Pericardium fibroblast (primary cell): ENCODE data around the gene KRTAP9-8. TPM values are rescaled to one million over a fixed set of nuclear protein-coding genes. Genes with fewer than 3 reads are reported as not detected.

ENCODE experiments used
- total RNA-seq: library from RNA; depleted of rRNA; stranded (reverse); fragments of >200 nt; gene quantifications from 2 replicates; pipeline ENCODE4 v1.2.3, GENCODE V29; 2015

The KRTAP9-8 gene
- not detected in 2 replicates for total RNA-seq

GRCh38 chr17:41237949-41238437, at the start of gene KRTAP9-8:
Gene KRTAP9-8 (plus strand): TSS chr17:41237999. CDS start chr17:41238052, 53 bp downstream.

DNA sequence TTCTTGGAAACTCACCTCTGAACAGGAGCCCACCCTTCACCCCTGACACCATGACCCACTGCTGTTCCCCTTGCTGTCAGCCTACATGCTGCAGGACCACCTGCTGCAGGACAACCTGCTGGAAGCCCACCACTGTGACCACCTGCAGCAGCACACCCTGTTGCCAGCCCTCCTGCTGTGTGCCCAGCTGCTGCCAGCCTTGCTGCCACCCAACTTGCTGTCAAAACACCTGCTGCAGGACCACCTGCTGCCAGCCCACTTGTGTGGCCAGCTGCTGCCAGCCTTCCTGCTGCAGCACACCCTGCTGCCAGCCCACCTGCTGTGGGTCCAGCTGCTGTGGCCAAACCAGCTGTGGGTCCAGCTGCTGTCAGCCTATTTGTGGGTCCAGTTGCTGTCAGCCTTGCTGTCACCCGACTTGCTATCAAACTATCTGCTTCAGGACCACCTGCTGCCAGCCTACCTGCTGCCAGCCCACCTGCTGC, 47.9 kb upstream of the KRTAP9-8 start, which contains the start of gene KRTAP9-1:
TSS of gene KRTAP9-1 (plus strand) at position 51 of the 482 bp plus-strand sequence. CDS start at position 51, 0 bp downstream.

DNA sequence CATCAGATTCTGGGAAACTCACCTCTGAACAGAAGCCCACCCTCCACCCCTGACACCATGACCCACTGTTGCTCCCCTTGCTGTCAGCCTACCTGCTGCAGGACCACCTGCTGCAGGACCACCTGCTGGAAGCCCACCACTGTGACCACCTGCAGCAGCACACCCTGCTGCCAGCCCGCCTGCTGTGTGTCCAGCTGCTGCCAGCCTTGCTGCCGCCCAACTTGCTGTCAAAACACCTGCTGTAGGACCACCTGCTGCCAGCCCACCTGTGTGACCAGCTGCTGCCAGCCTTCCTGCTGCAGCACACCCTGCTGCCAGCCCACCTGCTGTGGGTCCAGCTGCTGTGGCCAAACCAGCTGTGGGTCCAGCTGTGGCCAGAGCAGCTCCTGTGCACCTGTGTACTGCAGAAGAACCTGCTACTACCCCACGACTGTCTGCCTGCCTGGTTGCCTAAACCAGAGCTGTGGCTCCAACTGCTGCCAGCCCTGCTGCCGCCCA, 11.2 kb upstream of the KRTAP9-8 start, which contains the start of gene KRTAP9-2:
TSS of gene KRTAP9-2 (plus strand) at position 51 of the 498 bp plus-strand sequence. CDS start at position 58, 7 bp downstream.

GRCh38 chr17:41232399-41233105, 5.2 kb upstream of the KRTAP9-8 start, which contains the start of gene KRTAP9-3:
Gene KRTAP9-3 (plus strand): TSS chr17:41232449. CDS start chr17:41232502, 53 bp downstream.

DNA sequence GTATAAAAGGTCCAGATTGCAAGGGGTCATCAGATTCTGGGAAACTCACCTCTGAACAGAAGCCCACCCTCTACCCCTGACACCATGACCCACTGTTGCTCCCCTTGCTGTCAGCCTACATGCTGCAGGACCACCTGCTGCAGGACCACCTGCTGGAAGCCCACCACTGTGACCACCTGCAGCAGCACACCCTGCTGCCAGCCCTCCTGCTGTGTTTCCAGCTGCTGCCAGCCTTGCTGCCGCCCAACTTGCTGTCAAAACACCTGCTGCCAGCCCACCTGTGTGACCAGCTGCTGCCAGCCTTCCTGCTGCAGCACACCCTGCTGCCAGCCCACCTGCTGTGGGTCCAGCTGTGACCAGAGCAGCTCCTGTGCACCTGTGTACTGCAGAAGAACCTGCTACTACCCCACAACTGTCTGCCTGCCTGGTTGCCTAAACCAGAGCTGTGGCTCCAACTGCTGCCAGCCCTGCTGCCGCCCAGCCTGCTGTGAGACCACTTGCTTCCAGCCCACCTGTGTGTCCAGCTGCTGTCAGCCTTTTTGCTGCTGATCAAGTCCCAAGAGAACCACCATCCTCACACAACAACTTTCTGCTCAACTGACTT, 11.9 kb downstream of the KRTAP9-8 start, which contains the start of gene KRTAP9-4:
TSS of gene KRTAP9-4 (plus strand) at position 51 of the 604 bp plus-strand sequence. CDS start at position 85, 34 bp downstream.

GRCh38 chr17:41255381-41256290, 17.8 kb downstream of the KRTAP9-8 start, which contains the start of gene KRTAP9-9:
Gene KRTAP9-9 (plus strand): TSS chr17:41255384.

DNA sequence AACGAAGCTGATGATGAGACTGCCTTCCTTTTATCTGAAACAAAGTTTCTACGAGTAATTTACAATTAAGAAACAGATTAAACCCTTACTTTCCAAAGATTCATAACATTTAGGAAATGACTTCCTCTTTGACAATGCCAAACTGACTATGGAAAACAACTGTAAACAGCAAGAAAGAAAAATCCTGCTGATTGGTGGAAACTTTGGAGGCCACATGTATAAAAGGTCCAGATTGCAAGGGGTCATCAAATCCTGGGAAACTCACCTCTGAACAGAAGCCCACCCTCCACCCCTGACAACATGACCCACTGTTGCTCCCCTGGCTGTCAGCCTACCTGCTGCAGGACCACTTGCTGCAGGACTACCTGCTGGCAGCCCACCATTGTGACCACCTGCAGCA, 27.3 kb downstream of the KRTAP9-8 start, which contains the start of gene KRTAP9-6:
TSS of gene KRTAP9-6 (plus strand) at position 301 of the 400 bp plus-strand sequence. CDS start at position 301, 0 bp downstream.

DNA sequence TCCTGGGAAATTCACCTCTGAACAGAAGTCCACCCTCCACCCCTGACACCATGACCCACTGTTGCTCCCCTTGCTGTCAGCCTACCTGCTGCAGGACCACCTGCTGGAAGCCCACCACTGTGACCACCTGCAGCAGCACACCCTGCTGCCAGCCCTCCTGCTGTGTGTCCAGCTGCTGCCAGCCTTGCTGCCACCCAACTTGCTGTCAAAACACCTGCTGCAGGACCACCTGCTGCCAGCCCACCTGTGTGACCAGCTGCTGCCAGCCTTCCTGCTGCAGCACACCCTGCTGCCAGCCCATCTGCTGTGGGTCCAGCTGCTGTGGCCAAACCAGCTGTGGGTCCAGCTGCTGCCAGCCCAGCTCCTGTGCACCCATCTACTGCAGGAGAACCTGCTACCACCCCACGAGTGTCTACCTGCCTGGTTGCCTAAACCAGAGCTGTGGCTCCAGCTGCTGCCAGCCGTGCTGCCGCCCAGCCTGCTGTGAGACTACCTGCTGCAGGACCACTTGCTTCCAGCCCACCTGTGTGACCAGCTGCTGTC, 37.9 kb downstream of the KRTAP9-8 start, which contains the start of gene KRTAP9-7:
TSS of gene KRTAP9-7 (plus strand) at position 51 of the 543 bp plus-strand sequence. CDS start at position 51, 0 bp downstream.

Other genes starting within 250 kb of the KRTAP9-8 start
- gene KRTAP3-3, start 243.8 kb upstream of the KRTAP9-8 start, total RNA-seq: not detected in 2 replicates
- gene KRTAP3-2, start 238.1 kb upstream of the KRTAP9-8 start, total RNA-seq: not detected in 2 replicates
- gene KRTAP3-1, start 228.9 kb upstream of the KRTAP9-8 start, total RNA-seq: not detected in 2 replicates
- not detected in 2 replicates for gene KRTAP1-5, start 210.8 kb upstream of the KRTAP9-8 start, total RNA-seq
- not detected in 2 replicates for gene KRTAP1-4, start 207.8 kb upstream of the KRTAP9-8 start, total RNA-seq
- gene KRTAP1-3, start 203.1 kb upstream of the KRTAP9-8 start, total RNA-seq: not detected in 2 replicates
- gene KRTAP1-1, start 196.5 kb upstream of the KRTAP9-8 start, total RNA-seq: not detected in 2 replicates
- gene KRTAP2-1, start 190.7 kb upstream of the KRTAP9-8 start, total RNA-seq: not detected in 2 replicates
- gene KRTAP2-2, start 182.8 kb upstream of the KRTAP9-8 start, total RNA-seq: not detected in 2 replicates
- gene KRTAP2-3, start 177.9 kb upstream of the KRTAP9-8 start, total RNA-seq: not detected in 2 replicates
- gene KRTAP2-4, start 172.1 kb upstream of the KRTAP9-8 start, total RNA-seq: not detected in 2 replicates
- not detected in 2 replicates for gene KRTAP4-7, start 153.8 kb upstream of the KRTAP9-8 start, total RNA-seq
- gene KRTAP4-8, start 139.9 kb upstream of the KRTAP9-8 start, total RNA-seq: not detected in 2 replicates
- not detected in 2 replicates for gene KRTAP4-16, start 135.8 kb upstream of the KRTAP9-8 start, total RNA-seq
- gene KRTAP4-9, start 132.6 kb upstream of the KRTAP9-8 start, total RNA-seq: not detected in 2 replicates
- gene KRTAP4-11, start 119.6 kb upstream of the KRTAP9-8 start, total RNA-seq: not detected in 2 replicates
- not detected in 2 replicates for gene KRTAP4-12, start 113.8 kb upstream of the KRTAP9-8 start, total RNA-seq
- not detected in 2 replicates for gene KRTAP4-6, start 97.5 kb upstream of the KRTAP9-8 start, total RNA-seq
- gene KRTAP4-5, start 88.2 kb upstream of the KRTAP9-8 start, total RNA-seq: not detected in 2 replicates
- not detected in 2 replicates for gene KRTAP4-4, start 77.3 kb upstream of the KRTAP9-8 start, total RNA-seq
- gene KRTAP4-3, start 69.8 kb upstream of the KRTAP9-8 start, total RNA-seq: not detected in 2 replicates
- gene KRTAP4-2, start 59.8 kb upstream of the KRTAP9-8 start, total RNA-seq: not detected in 2 replicates
- not detected in 2 replicates for gene KRTAP4-1, start 53.1 kb upstream of the KRTAP9-8 start, total RNA-seq
- gene KRTAP9-1, start 48.1 kb upstream of the KRTAP9-8 start, total RNA-seq: not detected in 2 replicates
- gene KRTAP9-2, start 11.4 kb upstream of the KRTAP9-8 start, total RNA-seq: not detected in 2 replicates
- not detected in 2 replicates for gene KRTAP9-3, start 5.5 kb upstream of the KRTAP9-8 start, total RNA-seq
- not detected in 2 replicates for gene KRTAP9-4, start 11.7 kb downstream of the KRTAP9-8 start, total RNA-seq
- not detected in 2 replicates for gene KRTAP9-9, start 17.4 kb downstream of the KRTAP9-8 start, total RNA-seq
- gene KRTAP9-6, start 27.4 kb downstream of the KRTAP9-8 start, total RNA-seq: not detected in 2 replicates
- gene KRTAP9-7, start 37.7 kb downstream of the KRTAP9-8 start, total RNA-seq: not detected in 2 replicates
- gene KRTAP29-1, start 64.9 kb downstream of the KRTAP9-8 start, total RNA-seq: not detected in 2 replicates
- not detected in 2 replicates for gene KRTAP16-1, start 71.3 kb downstream of the KRTAP9-8 start, total RNA-seq
- not detected in 2 replicates for gene KRTAP17-1, start 77.7 kb downstream of the KRTAP9-8 start, total RNA-seq
- gene KRT33A, start 112.8 kb downstream of the KRTAP9-8 start, total RNA-seq: not detected in 2 replicates
- not detected in 2 replicates for gene KRT33B, start 131.8 kb downstream of the KRTAP9-8 start, total RNA-seq
- not detected in 2 replicates for gene KRT34, start 144.3 kb downstream of the KRTAP9-8 start, total RNA-seq
- not detected in 2 replicates for gene KRT31, start 159.6 kb downstream of the KRTAP9-8 start, total RNA-seq
- gene KRT37, start 186.6 kb downstream of the KRTAP9-8 start, total RNA-seq: not detected in 2 replicates
- not detected in 2 replicates for gene KRT38, start 203.0 kb downstream of the KRTAP9-8 start, total RNA-seq
- not detected in 2 replicates for gene KRT32, start 229.4 kb downstream of the KRTAP9-8 start, total RNA-seq
- not detected in 2 replicates for gene KRT35, start 243.2 kb downstream of the KRTAP9-8 start, total RNA-seq